Fibroblast of lung (primary cell): Measurements from ENCODE around the gene HBA1. TPM values are rescaled to one million over a fixed set of nuclear protein-coding genes. Genes with fewer than 3 reads are reported as not detected.
"Not testable (repeated sequence)": the region's sequence is repeated elsewhere in the genome, so short reads cannot be mapped to it uniquely, and the experiment has no call there.

Experiments
- DNase-seq, 2 donors: peaks; one replicate each; pipeline versions ENCODE4 v3.0.0 to v3.0.0-alpha.2; 2010; ENCODE audit warnings: low read depth in 2 of 2
- H2AFZ ChIP-seq: 2 replicates; pipeline ENCODE4 v1.5.1; 2012; ENCODE audit warnings: low read length, control low read depth, inconsistent platforms
- H3K27ac ChIP-seq: 2 replicates; pipeline ENCODE4 v1.5.1; 2011; ENCODE audit warnings: low read length, control low read depth; ENCODE audit not compliant: insufficient read depth
- H3K27me3 ChIP-seq: 2 replicates; pipeline ENCODE4 v1.5.1; 2011; ENCODE audit warnings: mild to moderate bottlenecking, low read length; ENCODE audit not compliant: control insufficient read depth, insufficient read depth
- H3K36me3 ChIP-seq: 2 replicates; pipeline ENCODE4 v1.5.1; 2011; ENCODE audit warnings: low read length; ENCODE audit not compliant: control insufficient read depth, insufficient read depth
- H3K4me1 ChIP-seq: 2 replicates; pipeline ENCODE4 v1.5.1; 2011; ENCODE audit warnings: low read length; ENCODE audit not compliant: control insufficient read depth, insufficient read depth; ENCODE audit errors: extremely low read depth
- H3K4me2 ChIP-seq: 2 replicates; pipeline ENCODE4 v1.5.1; 2011; ENCODE audit warnings: low read length, control low read depth; ENCODE audit not compliant: insufficient read depth; ENCODE audit errors: extremely low read depth
- H3K4me3 ChIP-seq, 4 experiments: fragments of 200-600 bp in 1 of 4; sonication (generic) in 1 of 4; replicated peaks in 1 of 4; 2 replicates each; pipeline ENCODE4 v1.5.1; 2011 to 2016; ENCODE audit warnings: low read length in 4 of 4, low read depth in 3 of 4, mild to moderate bottlenecking in 3 of 4, control low read depth in 2 of 4, inconsistent platforms in 1 of 4, mixed read lengths in 1 of 4; ENCODE audit not compliant: insufficient read depth in 1 of 4; ENCODE audit errors: control extremely low read depth in 1 of 4
- H3K79me2 ChIP-seq: 2 replicates; pipeline ENCODE4 v1.5.1; 2012; ENCODE audit warnings: mild to moderate bottlenecking, low read length, inconsistent platforms; ENCODE audit not compliant: control insufficient read depth, insufficient read depth
- H3K9ac ChIP-seq: 2 replicates; pipeline ENCODE4 v1.5.1; 2011; ENCODE audit warnings: mild to moderate bottlenecking, low read length, control low read depth; ENCODE audit not compliant: insufficient read depth
- H3K9me3 ChIP-seq: 2 replicates; pipeline ENCODE4 v1.5.1; 2012; ENCODE audit warnings: low read depth, low read length; ENCODE audit not compliant: control insufficient read depth, insufficient read depth
- H4K20me1 ChIP-seq: 2 replicates; pipeline ENCODE4 v1.5.1; 2011; ENCODE audit warnings: low read length; ENCODE audit not compliant: control insufficient read depth, insufficient read depth; ENCODE audit errors: extremely low read depth
- EZH2 ChIP-seq: IDR thresholded peaks from 2 replicates; pipeline ENCODE4 v1.5.1; 2012; ENCODE audit warnings: low read length, control low read depth, mild to moderate bottlenecking; ENCODE audit errors: missing control alignments
- polyA plus RNA-seq, 2 donors: library from polyadenylated mRNA; depleted of rRNA in 1 of 2; stranded (reverse) in 1 of 2; unstranded in 1 of 2; fragments of >200 nt; gene quantifications; 2 replicates each; pipeline ENCODE4 v1.2.1, GENCODE V29; 2011 to 2012; ENCODE audit warnings: missing spikeins in 1 of 2
- total RNA-seq: library from RNA; depleted of rRNA; stranded (reverse); fragments of >200 nt; gene quantifications from 2 replicates; pipeline ENCODE4 v1.2.1, GENCODE V29; 2014
- TF ChIP-seq, protein P1 (sequence below), 2 donors: IDR thresholded peaks in 1 of 2; conservative IDR thresholded peaks in 1 of 2; 1 replicate in 1 of 2; 2 replicates in 1 of 2; pipeline ENCODE4 v1.5.1; 2011 to 2012; ENCODE audit warnings: low read length in 2 of 2, control low read depth in 1 of 2, inconsistent platforms in 1 of 2, low read depth in 1 of 2, mild to moderate bottlenecking in 1 of 2

The HBA1 gene
- total and polyA plus RNA-seq, 2 donors (not counting 1 experiment from before 2014, with no cell fraction given): 0.69 TPM; not detected in 1

DNA sequence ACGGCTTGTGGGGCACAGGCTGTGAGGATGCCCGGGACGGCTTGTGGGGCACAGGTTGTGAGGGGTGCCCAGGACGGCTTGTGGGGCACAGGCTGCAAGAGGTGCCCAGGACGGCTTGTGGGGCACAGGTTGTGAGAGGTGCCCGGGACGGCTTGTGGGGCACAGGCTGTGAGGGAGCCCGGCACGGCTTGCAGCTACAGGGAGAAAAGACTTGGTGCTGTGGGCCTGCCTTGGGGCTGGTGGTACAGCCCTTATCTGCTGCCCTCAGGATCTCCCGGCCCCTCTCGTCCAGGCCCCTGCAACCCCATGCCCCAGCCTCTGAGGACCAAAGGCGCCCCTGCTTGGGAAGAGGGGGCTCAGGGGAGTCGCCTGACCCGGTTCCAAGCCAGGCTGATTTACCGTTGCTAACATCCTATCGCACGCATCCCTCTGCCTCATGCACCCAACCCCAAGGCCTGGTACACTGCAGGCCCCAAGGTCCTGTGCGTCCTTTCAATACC, 15.7 kb upstream of the HBA1 start:
- Histone ChIP-seq H3K4me3 (no peak overlapping the region), H3K4me2 (no peak overlapping the region), H4K20me1 (no peaks in the 10 kb centered on the region), H3K27ac (no peak overlapping the region), H3K79me2 (no peaks in the 10 kb centered on the region), H3K9ac (no peak overlapping the region), H2AFZ (no peak overlapping the region), H3K9me3 (no peaks in the 10 kb centered on the region), H3K27me3 (peaks cover 11% of the 10 kb centered on the region), H3K36me3 (no peaks in the 10 kb centered on the region), H3K4me1 (no peaks in the 10 kb centered on the region)
- TF ChIP-seq, protein P1, sequence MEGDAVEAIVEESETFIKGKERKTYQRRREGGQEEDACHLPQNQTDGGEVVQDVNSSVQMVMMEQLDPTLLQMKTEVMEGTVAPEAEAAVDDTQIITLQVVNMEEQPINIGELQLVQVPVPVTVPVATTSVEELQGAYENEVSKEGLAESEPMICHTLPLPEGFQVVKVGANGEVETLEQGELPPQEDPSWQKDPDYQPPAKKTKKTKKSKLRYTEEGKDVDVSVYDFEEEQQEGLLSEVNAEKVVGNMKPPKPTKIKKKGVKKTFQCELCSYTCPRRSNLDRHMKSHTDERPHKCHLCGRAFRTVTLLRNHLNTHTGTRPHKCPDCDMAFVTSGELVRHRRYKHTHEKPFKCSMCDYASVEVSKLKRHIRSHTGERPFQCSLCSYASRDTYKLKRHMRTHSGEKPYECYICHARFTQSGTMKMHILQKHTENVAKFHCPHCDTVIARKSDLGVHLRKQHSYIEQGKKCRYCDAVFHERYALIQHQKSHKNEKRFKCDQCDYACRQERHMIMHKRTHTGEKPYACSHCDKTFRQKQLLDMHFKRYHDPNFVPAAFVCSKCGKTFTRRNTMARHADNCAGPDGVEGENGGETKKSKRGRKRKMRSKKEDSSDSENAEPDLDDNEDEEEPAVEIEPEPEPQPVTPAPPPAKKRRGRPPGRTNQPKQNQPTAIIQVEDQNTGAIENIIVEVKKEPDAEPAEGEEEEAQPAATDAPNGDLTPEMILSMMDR (conservative IDR thresholded peaks at IDR 0.05 in 1 of 2, IDR thresholded peaks at IDR 0.05 in 1 of 2; ENCODE audit: low read depth in 1 of 2, low read length in 2 of 2): no peak
- TF ChIP-seq EZH2: no peak
- DNase-seq: no peak

DNA sequence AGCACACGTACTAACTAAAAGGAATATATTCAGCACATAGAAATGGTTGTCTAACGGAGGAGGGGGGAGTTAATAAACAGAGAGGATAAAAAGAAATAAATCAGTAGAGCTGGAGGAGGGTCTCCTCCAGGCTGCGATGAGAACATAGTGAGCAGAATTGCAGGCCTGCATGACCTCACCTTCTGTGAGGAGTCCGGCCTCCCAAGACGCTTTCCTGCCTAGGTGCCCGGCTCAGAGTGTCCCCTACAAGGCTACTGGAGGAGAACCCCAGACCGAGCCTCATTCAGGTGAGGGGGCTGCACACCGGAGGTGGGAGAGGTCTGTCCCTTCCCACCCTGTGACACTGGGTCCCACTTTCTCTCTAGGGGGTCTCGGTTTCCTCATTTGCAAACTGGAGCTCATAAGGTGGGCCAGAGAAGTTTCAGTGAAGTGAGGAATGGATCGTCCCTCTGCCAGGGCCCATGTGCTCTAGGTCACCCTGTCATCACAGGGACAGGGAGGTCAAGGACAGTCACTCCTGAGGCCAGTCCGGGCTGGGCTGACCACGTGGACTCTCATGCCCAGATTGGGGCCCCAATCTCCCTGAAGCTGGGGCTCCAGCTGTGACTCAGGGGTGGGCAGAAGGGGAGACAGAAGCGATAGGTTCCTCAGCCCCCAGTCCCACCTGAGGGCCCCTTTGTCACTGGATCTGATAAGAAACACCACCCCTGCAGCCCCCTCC, 14.0 kb upstream of the HBA1 start:
- H3K27me3 ChIP-seq: peaks cover 23% of the 10 kb centered on the region

DNA sequence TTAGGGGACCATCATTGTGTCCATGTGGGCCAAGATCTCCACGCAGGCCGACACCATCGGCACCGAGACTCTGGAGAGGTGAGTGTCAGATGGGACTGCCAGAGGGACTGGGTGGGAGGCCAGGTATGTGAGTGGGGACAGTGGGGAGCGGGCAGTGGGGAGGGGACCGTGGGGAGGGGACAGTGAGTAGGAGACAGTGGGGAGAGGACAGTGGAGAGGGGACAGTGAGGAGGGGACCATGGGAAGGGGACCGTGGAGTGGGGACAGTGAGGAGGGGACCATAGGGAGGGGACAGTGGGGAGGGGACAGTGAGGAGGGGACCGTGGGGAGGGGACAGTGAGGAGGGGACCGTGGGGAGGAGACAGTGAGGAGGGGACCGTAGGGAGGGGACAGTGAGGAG, 13.3 kb upstream of the HBA1 start:
- H3K27ac ChIP-seq, H3K4me2 ChIP-seq, DNase-seq, H3K9me3 ChIP-seq, H2AFZ ChIP-seq, H3K4me1 ChIP-seq, H4K20me1 ChIP-seq, H3K36me3 ChIP-seq, H3K4me3 ChIP-seq, H3K9ac ChIP-seq, H3K79me2 ChIP-seq: not testable (repeated sequence)
- peaks cover 29% of the 10 kb centered on the region for H3K27me3 ChIP-seq

More for the DNA sequence above, 14.0 kb upstream of the HBA1 start:
- H3K9ac ChIP-seq: no peak overlapping the region
- H3K4me1 ChIP-seq: no peaks in the 10 kb centered on the region
- H3K36me3 ChIP-seq: no peaks in the 10 kb centered on the region
- no peak for DNase-seq
- H3K9me3 ChIP-seq: no peaks in the 10 kb centered on the region
- TF ChIP-seq, protein P1 (conservative IDR thresholded peaks at IDR 0.05 in 1 of 2, IDR thresholded peaks at IDR 0.05 in 1 of 2; ENCODE audit: low read depth in 1 of 2, low read length in 2 of 2): no peak
- no peak for TF ChIP-seq EZH2
- H4K20me1 ChIP-seq: no peaks in the 10 kb centered on the region
- no peak overlapping the region for H3K27ac ChIP-seq
- H3K79me2 ChIP-seq: no peaks in the 10 kb centered on the region
- H2AFZ ChIP-seq: no peak overlapping the region
- H3K4me2 ChIP-seq: no peak overlapping the region
- H3K4me3 ChIP-seq: no peak overlapping the region

DNA sequence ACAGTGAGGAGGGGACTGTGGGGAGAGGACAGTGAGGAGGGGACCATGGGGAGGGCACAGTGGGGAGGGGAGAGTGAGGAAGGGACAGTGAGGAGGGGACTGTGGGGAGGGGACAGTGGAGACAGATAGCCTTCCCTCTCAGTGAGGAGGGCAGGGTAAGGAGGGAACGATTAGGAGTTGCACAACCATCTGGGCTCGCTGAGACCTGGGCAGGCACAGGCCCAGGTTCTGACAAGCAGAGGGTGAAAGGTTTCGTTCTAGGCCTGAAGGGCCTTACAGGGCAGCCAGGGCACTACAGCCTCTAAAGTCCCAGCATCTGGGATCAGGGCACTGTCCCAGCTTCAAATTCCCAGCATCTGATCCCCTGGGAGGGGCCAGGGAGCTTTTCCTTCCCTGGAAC, 12.8 kb upstream of the HBA1 start:
- DNase-seq, H4K20me1 ChIP-seq, H3K9ac ChIP-seq, H2AFZ ChIP-seq, H3K79me2 ChIP-seq, H3K9me3 ChIP-seq, H3K4me1 ChIP-seq, H3K27ac ChIP-seq, H3K36me3 ChIP-seq, H3K4me2 ChIP-seq, H3K4me3 ChIP-seq: not testable (repeated sequence)
- peaks cover 33% of the 10 kb centered on the region for H3K27me3 ChIP-seq

DNA sequence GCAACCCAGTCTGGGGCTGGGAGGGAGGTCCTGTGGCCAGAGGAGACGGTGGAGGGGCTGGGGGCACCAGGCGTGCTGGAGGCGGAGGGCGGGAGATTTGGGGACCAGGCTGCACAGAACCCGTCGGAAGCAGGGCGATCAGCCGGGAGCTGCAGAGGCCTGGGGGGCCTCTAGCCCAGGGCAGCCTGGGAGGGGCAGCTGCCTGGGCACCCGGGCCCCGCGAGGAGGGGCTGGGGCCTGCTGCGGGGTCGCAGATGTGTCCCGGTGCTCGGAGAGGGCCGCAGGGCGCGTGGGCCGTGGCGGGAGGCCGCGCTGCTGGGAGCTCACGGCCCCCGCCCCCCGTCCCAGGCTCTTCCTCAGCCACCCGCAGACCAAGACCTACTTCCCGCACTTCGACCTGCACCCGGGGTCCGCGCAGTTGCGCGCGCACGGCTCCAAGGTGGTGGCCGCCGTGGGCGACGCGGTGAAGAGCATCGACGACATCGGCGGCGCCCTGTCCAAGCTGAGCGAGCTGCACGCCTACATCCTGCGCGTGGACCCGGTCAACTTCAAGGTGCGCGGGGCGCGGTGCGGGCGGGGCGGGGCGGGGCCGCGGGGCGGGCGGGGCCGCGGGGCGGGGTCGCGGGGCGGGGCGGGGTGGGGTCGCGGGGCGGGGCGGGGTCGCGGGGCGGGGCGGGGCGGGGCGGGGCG, 12.2 kb upstream of the HBA1 start:
- not testable (repeated sequence) for H3K27ac ChIP-seq, H3K4me1 ChIP-seq, H4K20me1 ChIP-seq, H2AFZ ChIP-seq, H3K4me3 ChIP-seq, H3K36me3 ChIP-seq, H3K9ac ChIP-seq, H3K9me3 ChIP-seq, H3K79me2 ChIP-seq, H3K4me2 ChIP-seq, DNase-seq
- peaks cover 37% of the 10 kb centered on the region for H3K27me3 ChIP-seq
